Kidney (tissue), 14 donors: ENCODE measurements around the gene ZNG1A. TPM values are rescaled to one million over a fixed set of nuclear protein-coding genes. Genes with fewer than 3 reads are reported as not detected.

Experiments
- DNase-seq, 5 donors: peaks; one replicate each; pipeline ENCODE4 v3.0.0-alpha.2; 2013 to 2020
- FAIRE-seq: peaks from 2 replicates; lab custom pipeline; 2012; peaks lifted over from hg19 to GRCh38; lab: Jason Lieb, UNC
- H3K27ac ChIP-seq, 2 donors: one replicate each; pipeline ENCODE4 v1.7.0; 2013; ENCODE audit warnings: low read depth in 2 of 2, low read length in 2 of 2, inconsistent platforms in 1 of 2
- H3K27me3 ChIP-seq: one replicate; pipeline ENCODE4 v1.7.1; 2013; ENCODE audit warnings: low read length, inconsistent platforms; ENCODE audit not compliant: control insufficient read depth, insufficient read depth
- H3K36me3 ChIP-seq, 3 donors: one replicate each; pipeline versions ENCODE4 v1.7.0 to v1.7.1; 2013; ENCODE audit warnings: low read length in 3 of 3, control low read depth in 1 of 3, inconsistent platforms in 1 of 3; ENCODE audit not compliant: insufficient read depth in 3 of 3, control insufficient read depth in 2 of 3
- H3K4me1 ChIP-seq, 3 donors: one replicate each; pipeline versions ENCODE4 v1.7.0 to v1.7.1; 2013; ENCODE audit warnings: low read length in 3 of 3, inconsistent platforms in 1 of 3, low read depth in 1 of 3; ENCODE audit not compliant: control insufficient read depth in 2 of 3, insufficient read depth in 2 of 3
- H3K4me3 ChIP-seq, 3 donors: one replicate each; pipeline versions ENCODE4 v1.7.0 to v1.8.1; 2013; ENCODE audit warnings: low read length in 3 of 3, control low read depth in 1 of 3, inconsistent platforms in 1 of 3
- H3K9ac ChIP-seq, 3 donors: one replicate each; pipeline versions ENCODE4 v1.7.0 to v1.7.1; 2013; ENCODE audit warnings: low read length in 3 of 3, control low read depth in 1 of 3, inconsistent platforms in 1 of 3
- H3K9me3 ChIP-seq, 3 donors: one replicate each; pipeline versions ENCODE4 v1.7.0 to v1.7.1; 2013; ENCODE audit warnings: low read length in 3 of 3, control low read depth in 1 of 3, inconsistent platforms in 1 of 3; ENCODE audit not compliant: control insufficient read depth in 2 of 3, insufficient read depth in 1 of 3
- intact Hi-C: fragments of 100-400 bp; cut with DNase I; formaldehyde crosslinking; loops from one replicate; pipeline ENCODE4 v1.11.1; 2022
- polyA plus RNA-seq: library from polyadenylated mRNA; stranded (reverse); fragments of 350-450 nt; fragmentation: Illumina TruSeq; extraction: RNeasy Lipid Tissue Mini Kit (QIAGEN cat#74804); gene quantifications from one replicate; pipeline ENCODE4 v1.2.3, GENCODE V29; 2014; ENCODE audit warnings: low read depth, low replicate concordance; ENCODE audit not compliant: insufficient read depth
- total RNA-seq: library from RNA; stranded (reverse); fragmentation: NEBNext Ultra II Directional; extraction: Animal tissue kit (Norgen Biotek cat#: 25700); gene quantifications from one replicate; pipeline ENCODE4 v1.2.1, GENCODE V29; 2021
- TF ChIP-seq, protein P1 (sequence below): IDR thresholded peaks from 3 replicates; pipeline ENCODE4 v1.5.1; 2012; ENCODE audit warnings: mild to moderate bottlenecking, moderate library complexity, borderline replicate concordance; ENCODE audit not compliant: insufficient read depth; ENCODE audit errors: extremely low read depth
- donor health status: control.
- donor health status: control.
- donor health status: control.
- donor health status: control.
- donor health status: control.
- donor health status: DM: yes; HTN: yes; CAD: no.
- donor health status: Normal renal cell carcinoma (clear cell type).

Gene ZNG1A
- total and polyA plus RNA-seq, 2 donors from 2014 or later: 32.7 to 58.0 TPM

DNA sequence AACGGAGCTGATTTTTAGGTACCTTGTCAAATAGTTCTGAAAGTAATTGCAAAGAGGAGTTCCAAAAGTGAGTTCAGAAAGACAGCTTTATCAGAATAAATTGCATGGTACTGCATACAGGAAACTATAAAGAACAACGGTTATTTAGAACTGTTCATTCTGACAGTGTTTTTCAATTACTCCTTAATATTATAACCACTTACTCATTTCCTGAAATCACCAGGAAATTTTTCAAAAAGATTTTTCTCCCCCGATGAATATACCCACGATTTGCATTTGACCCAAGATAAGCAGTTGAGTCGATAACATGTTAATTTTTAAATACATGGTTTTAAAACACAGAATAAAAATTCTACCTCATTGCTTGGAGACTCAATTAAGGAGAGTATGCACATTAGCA is 45.2 kb upstream of the ZNG1A start:
- TF ChIP-seq, protein P1, sequence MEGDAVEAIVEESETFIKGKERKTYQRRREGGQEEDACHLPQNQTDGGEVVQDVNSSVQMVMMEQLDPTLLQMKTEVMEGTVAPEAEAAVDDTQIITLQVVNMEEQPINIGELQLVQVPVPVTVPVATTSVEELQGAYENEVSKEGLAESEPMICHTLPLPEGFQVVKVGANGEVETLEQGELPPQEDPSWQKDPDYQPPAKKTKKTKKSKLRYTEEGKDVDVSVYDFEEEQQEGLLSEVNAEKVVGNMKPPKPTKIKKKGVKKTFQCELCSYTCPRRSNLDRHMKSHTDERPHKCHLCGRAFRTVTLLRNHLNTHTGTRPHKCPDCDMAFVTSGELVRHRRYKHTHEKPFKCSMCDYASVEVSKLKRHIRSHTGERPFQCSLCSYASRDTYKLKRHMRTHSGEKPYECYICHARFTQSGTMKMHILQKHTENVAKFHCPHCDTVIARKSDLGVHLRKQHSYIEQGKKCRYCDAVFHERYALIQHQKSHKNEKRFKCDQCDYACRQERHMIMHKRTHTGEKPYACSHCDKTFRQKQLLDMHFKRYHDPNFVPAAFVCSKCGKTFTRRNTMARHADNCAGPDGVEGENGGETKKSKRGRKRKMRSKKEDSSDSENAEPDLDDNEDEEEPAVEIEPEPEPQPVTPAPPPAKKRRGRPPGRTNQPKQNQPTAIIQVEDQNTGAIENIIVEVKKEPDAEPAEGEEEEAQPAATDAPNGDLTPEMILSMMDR: no peak
- DNase-seq: no peak
- H3K9me3 ChIP-seq: peaks cover 0 to 4% (median 0%) of the 10 kb centered on the region in 3 donors
- peaks cover 0 to 6% (median 6%) of the 10 kb centered on the region in 3 donors for H3K4me1 ChIP-seq
- no peak for FAIRE-seq
- no peak overlapping the region for H3K4me3 ChIP-seq
- intact Hi-C loops: no loop called here
- no peak overlapping the region for H3K9ac ChIP-seq
- H3K27ac ChIP-seq: no peak overlapping the region
- no peaks in the 10 kb centered on the region for H3K27me3 ChIP-seq
- H3K36me3 ChIP-seq: no peaks in the 10 kb centered on the region

DNA sequence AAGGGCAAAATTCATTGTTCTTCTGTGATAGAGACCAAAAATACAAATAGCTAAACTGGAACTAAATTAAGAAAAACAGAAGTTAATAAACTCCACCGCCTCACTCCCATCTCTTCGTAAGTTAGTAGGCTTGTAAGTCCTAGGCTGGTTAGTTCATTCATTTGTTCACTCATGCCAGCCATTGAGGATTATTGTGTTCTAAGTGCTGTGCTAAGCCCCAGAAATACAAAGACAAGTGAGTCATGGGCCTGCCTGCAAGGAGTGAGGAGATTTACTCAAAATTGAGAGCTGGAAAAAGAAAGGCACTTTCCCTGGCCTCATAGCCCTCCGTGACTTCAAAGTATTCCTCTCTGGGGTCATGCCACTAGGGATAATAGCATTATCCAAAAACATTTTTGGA is 44.3 kb upstream of the ZNG1A start:
- H3K4me3 ChIP-seq: no peak overlapping the region
- H3K9ac ChIP-seq: no peak overlapping the region
- no peak overlapping the region for H3K27ac ChIP-seq
- DNase-seq (no peak), FAIRE-seq (no peak)
- TF ChIP-seq, protein P1: no peak
- no peaks in the 10 kb centered on the region for H3K36me3 ChIP-seq
- H3K4me1 ChIP-seq: peaks cover 0 to 6% (median 6%) of the 10 kb centered on the region in 3 donors
- intact Hi-C loops: no loop called here
- H3K9me3 ChIP-seq: no peaks in the 10 kb centered on the region
- no peaks in the 10 kb centered on the region for H3K27me3 ChIP-seq

DNA sequence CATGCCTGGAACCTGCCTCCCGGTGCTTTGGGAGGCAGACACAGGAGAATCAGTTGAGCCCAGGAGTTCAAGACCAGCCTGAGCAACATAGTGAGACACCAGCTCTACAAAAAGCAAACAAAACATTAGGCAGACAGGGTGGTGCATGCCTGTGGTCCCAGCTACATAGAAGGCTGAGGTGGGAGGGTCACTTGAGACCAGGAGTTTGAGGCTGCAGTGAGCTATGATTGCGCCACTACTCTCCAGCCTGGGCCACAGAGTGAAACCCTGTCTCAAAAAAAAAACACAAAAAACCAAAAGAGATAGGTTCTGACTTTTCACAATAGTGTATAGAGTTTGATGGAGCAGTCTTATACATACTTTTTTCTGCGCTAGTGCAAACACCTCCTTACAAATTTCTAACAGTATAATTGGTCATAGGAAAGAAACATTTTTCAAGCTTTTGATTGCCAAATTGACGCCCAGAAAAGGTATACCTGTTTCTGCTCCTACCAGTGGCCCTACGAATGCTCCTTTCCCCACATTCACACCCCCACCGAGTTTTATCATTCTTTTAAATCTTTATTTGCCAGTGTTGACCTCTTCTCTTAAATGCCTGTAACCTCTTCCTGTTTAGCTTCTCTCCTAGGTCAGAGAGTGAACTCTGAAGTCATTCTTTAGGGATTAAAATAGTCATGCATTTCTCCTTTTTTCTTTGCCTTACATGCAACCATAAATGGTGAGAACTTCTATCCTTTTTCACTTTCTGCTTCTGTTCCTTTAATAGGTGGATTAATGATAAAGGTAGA is 43.3 kb upstream of the ZNG1A start:
- intact Hi-C loops: no loop called here
- H3K36me3 ChIP-seq: no peaks in the 10 kb centered on the region
- H3K9ac ChIP-seq: no peak overlapping the region
- TF ChIP-seq, protein P1: no peak
- FAIRE-seq (no peak), DNase-seq (no peak)
- no peaks in the 10 kb centered on the region for H3K27me3 ChIP-seq
- H3K4me3 ChIP-seq: no peak overlapping the region
- H3K4me1 ChIP-seq: peaks cover 0 to 12% (median 6%) of the 10 kb centered on the region in 3 donors
- no peaks in the 10 kb centered on the region for H3K9me3 ChIP-seq
- H3K27ac ChIP-seq: no peak overlapping the region
